HepG2 (cell line): ENCODE measurements around the gene MT1F. TPM values are rescaled to one million over a fixed set of nuclear protein-coding genes. Genes with fewer than 3 reads are reported as not detected.

Experiments
- BHLHE40 ChIP-seq: IDR thresholded peaks from 2 replicates; pipeline ENCODE4 v1.6.1; 2011; ENCODE audit warnings: low read length, improper control_type of control experiment
- HDAC1 ChIP-seq: sonication (generic); formaldehyde crosslinking; IDR thresholded peaks from 2 replicates; pipeline ENCODE4 v1.5.1; 2020; ENCODE audit warnings: mild to moderate bottlenecking, missing genetic modification reagents
- NFATC3 ChIP-seq: sonication (generic); formaldehyde crosslinking; IDR thresholded peaks from 2 replicates; pipeline ENCODE4 v1.5.1; 2020; ENCODE audit warnings: mild to moderate bottlenecking, missing genetic modification reagents
- ONECUT2 ChIP-seq: sonication (generic); formaldehyde crosslinking; IDR thresholded peaks from 2 replicates; pipeline ENCODE4 v1.4.0; 2020; ENCODE audit warnings: missing genetic modification reagents
- PRDM4 ChIP-seq: sonication (generic); formaldehyde crosslinking; IDR thresholded peaks from 2 replicates; pipeline ENCODE4 v1.9.0; 2021; ENCODE audit warnings: missing genetic modification reagents, borderline replicate concordance
- SAFB2 ChIP-seq: sonication (generic); formaldehyde crosslinking; IDR thresholded peaks from 2 replicates; pipeline ENCODE4 v1.5.1; 2020; ENCODE audit warnings: missing genetic modification reagents, low read depth, mild to moderate bottlenecking, borderline replicate concordance
- SRF ChIP-seq: IDR thresholded peaks from 2 replicates; pipeline ENCODE4 v1.6.1; 2011; ENCODE audit warnings: mild to moderate bottlenecking, low read depth, low read length, moderate library complexity
- TFDP2 ChIP-seq: sonication (generic); formaldehyde crosslinking; IDR thresholded peaks from 2 replicates; pipeline ENCODE4 v1.4.0; 2020; ENCODE audit warnings: missing genetic modification reagents
- TGIF2 ChIP-seq: IDR thresholded peaks from 2 replicates; pipeline ENCODE4 v1.6.1; 2016; ENCODE audit warnings: control low read depth, missing compliant biosample characterization
- ZBTB20 ChIP-seq: sonication (generic); formaldehyde crosslinking; IDR thresholded peaks from 2 replicates; pipeline ENCODE4 v1.8.1; 2023; ENCODE audit warnings: missing genetic modification reagents, low read depth, mild to moderate bottlenecking, borderline replicate concordance
- ZNF256 ChIP-seq: sonication (generic); formaldehyde crosslinking; conservative IDR thresholded peaks from 2 replicates; pipeline ENCODE4 v1.4.0; 2020; ENCODE audit warnings: missing genetic modification reagents
- ZNF513 ChIP-seq: sonication (generic); formaldehyde crosslinking; conservative IDR thresholded peaks from 2 replicates; pipeline ENCODE4 v1.5.0; 2020; ENCODE audit warnings: missing genetic modification reagents
- polyA plus RNA-seq, 8 experiments: library from polyadenylated mRNA; depleted of rRNA in 3 of 8; stranded (reverse) in 7 of 8; unstranded in 1 of 8; fragments of >200 nt; fragmentation: Illumina TruSeq in 4 of 8; extraction: Trizol in 4 of 8; gene quantifications; 2 replicates each; pipeline versions ENCODE4 v1.2.1 to v1.2.3, GENCODE V29; 2011 to 2016; ENCODE audit warnings: low read depth in 4 of 8, missing spikeins in 1 of 8, mixed read lengths in 1 of 8; ENCODE audit not compliant: insufficient read depth in 1 of 8
- total RNA-seq, 5 experiments: library from RNA; depleted of rRNA; stranded (reverse); fragments of >200 nt; fragmentation: Illumina TruSeq; extraction: Trizol; gene quantifications; 2 replicates each; pipeline ENCODE4 v1.2.3, GENCODE V29; 2016; ENCODE audit warnings: low read depth in 1 of 5
- TF ChIP-seq, protein P1 (sequence below): sonication (generic); formaldehyde crosslinking; conservative IDR thresholded peaks from 2 replicates; pipeline ENCODE4 v1.4.0; 2020; ENCODE audit warnings: mild to moderate bottlenecking, missing genetic modification reagents, moderate library complexity
- TF ChIP-seq, protein P2 (sequence below): sonication (generic); formaldehyde crosslinking; IDR thresholded peaks from 2 replicates; pipeline ENCODE4 v1.8.1; 2023; ENCODE audit warnings: mild to moderate bottlenecking, missing genetic modification reagents
- TF ChIP-seq, protein P3 (sequence below): sonication (generic); formaldehyde crosslinking; IDR thresholded peaks from 2 replicates; pipeline ENCODE4 v1.5.0; 2020; ENCODE audit warnings: missing genetic modification reagents

Gene MT1F
- total and polyA plus RNA-seq, 2 of the 13 experiments (the other 11 are each of a cell fraction or from before 2014, with no cell fraction given): 1.9 to 169 TPM

- TF ChIP-seq PRDM4 (no peak), ZNF513 (CRISPR knock-in tag) (no peak), ONECUT2 (CRISPR knock-in tag) (no peak), ZBTB20 (no peak; the same call in 1 of the 2 replicates), SAFB2 (peak; percentile 33; the same call in 1 of the 2 replicates), SRF (no peak), HDAC1 (CRISPR knock-in tag) (peak; percentile 90), BHLHE40 (peak; percentile 69; the same call in 1 of the 2 replicates), TFDP2 (peak; percentile 91), TGIF2 (0 out of 2 replicates have a peak, but pooled peaks have one; percentile 20), NFATC3 (no peak), ZNF256 (CRISPR knock-in tag) (0 out of 2 replicates have a peak, but pooled peaks have one; percentile 0)
- TF ChIP-seq, protein P1, sequence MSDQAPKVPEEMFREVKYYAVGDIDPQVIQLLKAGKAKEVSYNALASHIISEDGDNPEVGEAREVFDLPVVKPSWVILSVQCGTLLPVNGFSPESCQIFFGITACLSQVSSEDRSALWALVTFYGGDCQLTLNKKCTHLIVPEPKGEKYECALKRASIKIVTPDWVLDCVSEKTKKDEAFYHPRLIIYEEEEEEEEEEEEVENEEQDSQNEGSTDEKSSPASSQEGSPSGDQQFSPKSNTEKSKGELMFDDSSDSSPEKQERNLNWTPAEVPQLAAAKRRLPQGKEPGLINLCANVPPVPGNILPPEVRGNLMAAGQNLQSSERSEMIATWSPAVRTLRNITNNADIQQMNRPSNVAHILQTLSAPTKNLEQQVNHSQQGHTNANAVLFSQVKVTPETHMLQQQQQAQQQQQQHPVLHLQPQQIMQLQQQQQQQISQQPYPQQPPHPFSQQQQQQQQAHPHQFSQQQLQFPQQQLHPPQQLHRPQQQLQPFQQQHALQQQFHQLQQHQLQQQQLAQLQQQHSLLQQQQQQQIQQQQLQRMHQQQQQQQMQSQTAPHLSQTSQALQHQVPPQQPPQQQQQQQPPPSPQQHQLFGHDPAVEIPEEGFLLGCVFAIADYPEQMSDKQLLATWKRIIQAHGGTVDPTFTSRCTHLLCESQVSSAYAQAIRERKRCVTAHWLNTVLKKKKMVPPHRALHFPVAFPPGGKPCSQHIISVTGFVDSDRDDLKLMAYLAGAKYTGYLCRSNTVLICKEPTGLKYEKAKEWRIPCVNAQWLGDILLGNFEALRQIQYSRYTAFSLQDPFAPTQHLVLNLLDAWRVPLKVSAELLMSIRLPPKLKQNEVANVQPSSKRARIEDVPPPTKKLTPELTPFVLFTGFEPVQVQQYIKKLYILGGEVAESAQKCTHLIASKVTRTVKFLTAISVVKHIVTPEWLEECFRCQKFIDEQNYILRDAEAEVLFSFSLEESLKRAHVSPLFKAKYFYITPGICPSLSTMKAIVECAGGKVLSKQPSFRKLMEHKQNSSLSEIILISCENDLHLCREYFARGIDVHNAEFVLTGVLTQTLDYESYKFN: peak; percentile 57
- TF ChIP-seq, protein P2, sequence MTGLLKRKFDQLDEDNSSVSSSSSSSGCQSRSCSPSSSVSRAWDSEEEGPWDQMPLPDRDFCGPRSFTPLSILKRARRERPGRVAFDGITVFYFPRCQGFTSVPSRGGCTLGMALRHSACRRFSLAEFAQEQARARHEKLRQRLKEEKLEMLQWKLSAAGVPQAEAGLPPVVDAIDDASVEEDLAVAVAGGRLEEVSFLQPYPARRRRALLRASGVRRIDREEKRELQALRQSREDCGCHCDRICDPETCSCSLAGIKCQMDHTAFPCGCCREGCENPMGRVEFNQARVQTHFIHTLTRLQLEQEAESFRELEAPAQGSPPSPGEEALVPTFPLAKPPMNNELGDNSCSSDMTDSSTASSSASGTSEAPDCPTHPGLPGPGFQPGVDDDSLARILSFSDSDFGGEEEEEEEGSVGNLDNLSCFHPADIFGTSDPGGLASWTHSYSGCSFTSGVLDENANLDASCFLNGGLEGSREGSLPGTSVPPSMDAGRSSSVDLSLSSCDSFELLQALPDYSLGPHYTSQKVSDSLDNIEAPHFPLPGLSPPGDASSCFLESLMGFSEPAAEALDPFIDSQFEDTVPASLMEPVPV: peak; percentile 42; the same call in 1 of the 2 replicates
- TF ChIP-seq, protein P3, sequence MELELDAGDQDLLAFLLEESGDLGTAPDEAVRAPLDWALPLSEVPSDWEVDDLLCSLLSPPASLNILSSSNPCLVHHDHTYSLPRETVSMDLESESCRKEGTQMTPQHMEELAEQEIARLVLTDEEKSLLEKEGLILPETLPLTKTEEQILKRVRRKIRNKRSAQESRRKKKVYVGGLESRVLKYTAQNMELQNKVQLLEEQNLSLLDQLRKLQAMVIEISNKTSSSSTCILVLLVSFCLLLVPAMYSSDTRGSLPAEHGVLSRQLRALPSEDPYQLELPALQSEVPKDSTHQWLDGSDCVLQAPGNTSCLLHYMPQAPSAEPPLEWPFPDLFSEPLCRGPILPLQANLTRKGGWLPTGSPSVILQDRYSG (CRISPR knock-in tag): peak; percentile 82
Observed at GRCh38 chr16:56608043-56608875, 49.5 kb upstream of the MT1F start, which contains the start of gene MT2A (continued).
